Fibroblast of mammary gland (primary cell): ENCODE results near the gene HEATR5A.
"Not testable (repeated sequence)": the region's sequence is repeated elsewhere in the genome, so short reads cannot be mapped to it uniquely, and the experiment has no call there.

Source experiments
- DNase-seq: peaks from one replicate; pipeline ENCODE4 v3.0.0-alpha.2; 2010; ENCODE audit warnings: low read depth
- H3K4me3 ChIP-seq: 2 replicates; pipeline ENCODE4 v1.5.1; 2011; ENCODE audit warnings: low read depth, mild to moderate bottlenecking, low read length, moderate library complexity; ENCODE audit not compliant: control insufficient read depth
- TF ChIP-seq, protein P1 (sequence below): conservative IDR thresholded peaks from 2 replicates; pipeline ENCODE4 v1.5.1; 2011; ENCODE audit warnings: low read depth, low read length, inconsistent platforms; ENCODE audit not compliant: control insufficient read depth, insufficient read depth

Gene HEATR5A

DNA sequence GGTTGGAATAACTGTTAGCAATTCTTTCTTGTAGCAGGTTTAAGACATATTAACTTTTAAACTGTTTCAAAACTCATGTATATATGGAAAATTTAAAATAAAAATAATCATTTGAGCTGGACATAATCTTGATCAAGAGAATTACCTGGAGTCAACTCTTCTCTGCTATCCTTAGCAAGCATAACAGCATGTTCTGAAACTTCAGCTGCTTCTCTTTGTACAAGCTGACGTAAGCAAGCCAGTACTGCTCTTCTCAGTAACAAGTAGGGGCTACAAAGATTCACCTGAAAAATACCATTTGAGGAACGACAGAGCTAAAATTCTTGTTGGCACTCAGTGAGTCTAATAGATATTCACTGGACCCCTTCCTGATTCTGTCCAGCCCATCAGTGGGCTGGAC is 83.0 kb downstream of the HEATR5A start:
- H3K4me3 ChIP-seq, result no peak overlapping the region
- TF ChIP-seq, protein P1, sequence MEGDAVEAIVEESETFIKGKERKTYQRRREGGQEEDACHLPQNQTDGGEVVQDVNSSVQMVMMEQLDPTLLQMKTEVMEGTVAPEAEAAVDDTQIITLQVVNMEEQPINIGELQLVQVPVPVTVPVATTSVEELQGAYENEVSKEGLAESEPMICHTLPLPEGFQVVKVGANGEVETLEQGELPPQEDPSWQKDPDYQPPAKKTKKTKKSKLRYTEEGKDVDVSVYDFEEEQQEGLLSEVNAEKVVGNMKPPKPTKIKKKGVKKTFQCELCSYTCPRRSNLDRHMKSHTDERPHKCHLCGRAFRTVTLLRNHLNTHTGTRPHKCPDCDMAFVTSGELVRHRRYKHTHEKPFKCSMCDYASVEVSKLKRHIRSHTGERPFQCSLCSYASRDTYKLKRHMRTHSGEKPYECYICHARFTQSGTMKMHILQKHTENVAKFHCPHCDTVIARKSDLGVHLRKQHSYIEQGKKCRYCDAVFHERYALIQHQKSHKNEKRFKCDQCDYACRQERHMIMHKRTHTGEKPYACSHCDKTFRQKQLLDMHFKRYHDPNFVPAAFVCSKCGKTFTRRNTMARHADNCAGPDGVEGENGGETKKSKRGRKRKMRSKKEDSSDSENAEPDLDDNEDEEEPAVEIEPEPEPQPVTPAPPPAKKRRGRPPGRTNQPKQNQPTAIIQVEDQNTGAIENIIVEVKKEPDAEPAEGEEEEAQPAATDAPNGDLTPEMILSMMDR, result no peak
- no peak for DNase-seq

DNA sequence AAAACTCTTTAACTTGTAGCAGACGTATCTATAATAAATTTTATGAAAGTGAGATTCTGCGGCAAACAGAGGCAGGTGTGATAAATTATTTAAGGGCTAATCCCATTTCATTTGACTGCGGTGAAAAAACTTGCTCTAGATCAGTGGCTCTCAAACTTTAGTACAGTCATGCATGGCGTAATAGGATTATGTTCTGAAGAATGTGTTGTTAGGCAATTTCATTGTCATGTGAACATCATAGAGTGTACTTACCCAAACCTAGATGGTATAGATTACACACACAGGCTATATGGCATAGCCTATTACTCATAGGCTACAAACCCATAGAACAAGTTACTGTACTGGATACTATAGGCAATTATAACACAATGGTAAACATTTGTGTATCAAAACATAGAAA is 83.7 kb downstream of the HEATR5A start:
- peak; percentile 67 for DNase-seq
- TF ChIP-seq, protein P1, result no peak
- no peak overlapping the region for H3K4me3 ChIP-seq

DNA sequence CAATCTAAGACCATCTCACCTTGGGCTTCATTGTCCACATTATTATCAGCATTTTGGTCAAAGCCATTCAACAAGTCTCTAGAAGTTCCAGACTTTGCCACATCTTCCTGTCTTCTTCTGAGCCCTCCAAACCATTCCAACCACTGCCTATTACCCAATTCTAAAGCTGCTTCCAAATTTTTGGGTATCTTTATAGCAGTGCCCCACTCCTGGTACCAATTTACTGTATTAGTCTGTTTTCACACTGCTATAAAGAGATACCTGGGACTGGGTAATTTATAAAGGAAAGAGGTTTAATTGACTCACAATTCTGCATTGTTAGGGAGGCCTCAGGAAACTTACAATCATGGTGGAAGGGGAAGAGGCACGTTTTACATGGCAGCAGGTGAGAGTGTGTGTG is 89.0 kb downstream of the HEATR5A start:
- DNase-seq, H3K4me3 ChIP-seq: not testable (repeated sequence)

DNA sequence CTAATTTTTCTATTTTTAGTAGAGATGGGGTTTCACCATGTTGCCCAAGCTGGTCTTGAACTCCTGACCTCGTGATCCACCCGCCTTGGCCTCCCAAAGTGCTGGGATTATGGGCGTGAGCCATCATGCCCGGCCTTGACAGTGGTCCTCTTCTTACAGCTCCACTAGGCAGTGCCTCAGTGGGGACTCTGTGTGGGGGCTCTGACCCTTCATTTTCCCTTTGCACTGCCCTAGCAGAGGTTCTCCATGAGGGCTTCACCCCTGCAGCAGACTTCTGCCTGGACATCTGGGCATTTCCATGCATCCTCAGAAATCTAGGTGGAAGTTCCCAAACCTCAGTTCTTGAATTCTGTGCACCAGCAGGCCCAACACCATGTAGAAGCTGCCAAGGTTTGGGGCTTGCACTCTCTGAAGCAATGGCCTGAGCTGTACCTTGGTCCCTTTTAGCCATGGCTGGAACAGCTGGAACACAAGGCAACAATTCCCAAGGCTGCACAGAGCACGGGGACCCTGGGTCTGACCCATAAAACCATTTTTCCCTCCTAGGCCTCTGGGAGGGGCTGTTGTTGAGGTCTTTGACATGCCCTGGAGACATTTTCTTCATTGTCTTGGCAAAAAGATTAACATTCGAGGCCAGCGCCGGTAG is 90.4 kb downstream of the HEATR5A start:
- DNase-seq, H3K4me3 ChIP-seq: not testable (repeated sequence)

- H3K4me3 ChIP-seq, result no peak overlapping the region
- peak; percentile 57 for DNase-seq
- TF ChIP-seq, protein P1, result peak; percentile 23
Observed at GRCh38 chr14:31326111-31326510, 94.2 kb downstream of the HEATR5A start.

- no peak overlapping the region for H3K4me3 ChIP-seq
- no peak for DNase-seq
- TF ChIP-seq, protein P1, result no peak
Observed at GRCh38 chr14:31323419-31323818, 96.9 kb downstream of the HEATR5A start.

- TF ChIP-seq, protein P1, result no peak
- DNase-seq, result no peak
- H3K4me3 ChIP-seq, result no peak overlapping the region
Observed at GRCh38 chr14:31320922-31321766, 99.2 kb downstream of the HEATR5A start.
